Measurements from ENCODE around the gene TENT4A.

TENT4A gene

DNA sequence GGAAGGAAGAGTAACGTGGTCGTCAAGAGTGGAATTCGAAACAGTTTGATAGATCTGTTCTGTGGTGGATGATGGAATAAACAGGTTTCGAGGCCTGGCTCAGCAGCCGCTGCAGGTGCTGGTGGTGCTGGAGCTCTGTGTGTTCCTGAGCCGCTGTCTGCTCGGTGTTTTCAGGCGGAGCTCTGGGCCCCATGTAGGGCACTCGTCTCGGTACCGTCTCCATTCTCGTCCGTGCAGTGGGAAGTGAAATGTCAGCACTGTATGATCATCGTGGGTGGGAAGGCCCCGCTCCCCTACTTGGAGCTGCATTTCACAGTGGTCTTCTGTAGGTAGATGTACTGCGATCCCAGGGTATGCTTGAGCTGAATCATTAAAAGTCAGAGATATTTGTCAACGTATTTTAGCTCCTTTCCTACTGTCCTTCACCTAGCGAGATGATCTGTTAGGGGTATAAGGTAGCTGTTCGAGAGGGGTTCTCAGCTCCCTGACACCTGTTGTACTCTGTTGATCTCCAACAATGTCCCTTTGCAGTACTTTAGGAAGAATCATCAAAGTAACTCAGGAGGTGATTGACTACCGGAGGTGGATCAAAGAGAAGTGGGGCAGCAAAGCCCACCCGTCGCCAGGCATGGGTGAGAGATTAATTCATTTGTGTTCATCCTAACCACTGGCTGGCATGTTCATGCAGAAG lies 35.9 kb downstream of the TENT4A start:
- Histone ChIP-seq H2AFZ (ENCODE audit: low read depth, low read length) (no peak overlapping the region), H3K79me2 (ENCODE audit: low read length) (peaks cover 39% of the 10 kb centered on the region), H3K4me1 (ENCODE audit: low read length) (peaks cover 3% of the 10 kb centered on the region; the same call in 1 of the 2 replicates), H3K27ac (ENCODE audit: low read length) (no peak overlapping the region), H3K9ac (ENCODE audit: low read length) (no peak overlapping the region), H4K20me1 (ENCODE audit: insufficient read depth, low read length) (peaks cover 28% of the 10 kb centered on the region), H3K9me3 (ENCODE audit: insufficient read depth, low read length) (no peaks in the 10 kb centered on the region), H3K4me2 (ENCODE audit: low read length) (no peak overlapping the region), H3K36me3 (replicated peaks; ENCODE audit: low read depth, low read length) (peaks cover 43% of the 10 kb centered on the region), H3K27me3 (ENCODE audit: low read depth, low read length) (no peaks in the 10 kb centered on the region), H3K4me3 (ENCODE audit: low read length) (no peak overlapping the region)
- TF ChIP-seq, protein P1, sequence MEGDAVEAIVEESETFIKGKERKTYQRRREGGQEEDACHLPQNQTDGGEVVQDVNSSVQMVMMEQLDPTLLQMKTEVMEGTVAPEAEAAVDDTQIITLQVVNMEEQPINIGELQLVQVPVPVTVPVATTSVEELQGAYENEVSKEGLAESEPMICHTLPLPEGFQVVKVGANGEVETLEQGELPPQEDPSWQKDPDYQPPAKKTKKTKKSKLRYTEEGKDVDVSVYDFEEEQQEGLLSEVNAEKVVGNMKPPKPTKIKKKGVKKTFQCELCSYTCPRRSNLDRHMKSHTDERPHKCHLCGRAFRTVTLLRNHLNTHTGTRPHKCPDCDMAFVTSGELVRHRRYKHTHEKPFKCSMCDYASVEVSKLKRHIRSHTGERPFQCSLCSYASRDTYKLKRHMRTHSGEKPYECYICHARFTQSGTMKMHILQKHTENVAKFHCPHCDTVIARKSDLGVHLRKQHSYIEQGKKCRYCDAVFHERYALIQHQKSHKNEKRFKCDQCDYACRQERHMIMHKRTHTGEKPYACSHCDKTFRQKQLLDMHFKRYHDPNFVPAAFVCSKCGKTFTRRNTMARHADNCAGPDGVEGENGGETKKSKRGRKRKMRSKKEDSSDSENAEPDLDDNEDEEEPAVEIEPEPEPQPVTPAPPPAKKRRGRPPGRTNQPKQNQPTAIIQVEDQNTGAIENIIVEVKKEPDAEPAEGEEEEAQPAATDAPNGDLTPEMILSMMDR (IDR thresholded peaks at IDR 0.05; ENCODE audit: low read depth, low read length) = no peak
- no peak for TF ChIP-seq EZH2phosphoT487 (IDR thresholded peaks at IDR 0.05; ENCODE audit: low read depth)

DNA sequence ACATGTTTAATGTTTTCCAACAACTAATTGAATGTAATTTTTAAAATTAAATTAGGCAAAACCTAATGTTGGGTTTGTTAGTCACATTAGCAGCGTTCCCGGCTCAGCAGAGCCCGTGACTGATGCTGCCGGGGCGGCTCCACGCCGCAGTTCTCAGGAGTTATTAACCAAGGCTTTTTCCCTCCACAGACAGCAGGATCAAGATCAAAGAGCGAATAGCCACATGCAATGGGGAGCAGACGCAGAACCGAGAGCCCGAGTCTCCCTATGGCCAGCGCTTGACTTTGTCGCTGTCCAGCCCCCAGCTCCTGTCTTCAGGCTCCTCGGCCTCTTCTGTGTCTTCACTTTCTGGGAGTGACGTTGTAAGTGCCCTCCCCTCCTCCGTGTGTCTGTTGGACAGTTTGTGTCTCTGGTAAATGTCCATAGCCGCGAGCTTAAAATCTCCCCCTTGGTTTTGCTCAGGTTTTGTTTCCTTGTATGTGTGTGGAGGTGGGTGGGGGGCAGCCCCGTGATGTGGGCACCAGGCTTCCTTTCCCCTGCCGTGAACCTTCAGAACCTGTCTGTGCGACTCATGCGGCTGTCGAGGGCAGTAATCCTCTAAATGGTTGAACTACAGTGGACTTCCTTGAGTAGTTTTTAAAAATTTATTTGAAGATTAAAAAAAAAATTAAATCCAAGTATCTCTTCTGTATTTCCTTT lies 37.1 kb downstream of the TENT4A start:
- H3K9me3 ChIP-seq (ENCODE audit: insufficient read depth, low read length) = no peaks in the 10 kb centered on the region
- no peak overlapping the region for H2AFZ ChIP-seq (ENCODE audit: low read depth, low read length)
- H3K36me3 ChIP-seq (replicated peaks; ENCODE audit: low read depth, low read length) = peaks cover 42% of the 10 kb centered on the region
- no peak overlapping the region for H3K4me3 ChIP-seq (ENCODE audit: low read length)
- H3K4me2 ChIP-seq (ENCODE audit: low read length) = no peak overlapping the region
- no peak overlapping the region for H3K9ac ChIP-seq (ENCODE audit: low read length)
- no peak for TF ChIP-seq EZH2phosphoT487 (IDR thresholded peaks at IDR 0.05; ENCODE audit: low read depth)
- TF ChIP-seq, protein P1 (IDR thresholded peaks at IDR 0.05; ENCODE audit: low read depth, low read length) = no peak
- H4K20me1 ChIP-seq (ENCODE audit: insufficient read depth, low read length) = peaks cover 26% of the 10 kb centered on the region; the same call in 1 of the 2 replicates
- no peak overlapping the region for H3K27ac ChIP-seq (ENCODE audit: low read length)
- H3K79me2 ChIP-seq (ENCODE audit: low read length) = peaks cover 39% of the 10 kb centered on the region
- no peaks in the 10 kb centered on the region for H3K27me3 ChIP-seq (ENCODE audit: low read depth, low read length)
- peaks cover 3% of the 10 kb centered on the region; the same call in 1 of the 2 replicates for H3K4me1 ChIP-seq (ENCODE audit: low read length)

- peaks cover 22% of the 10 kb centered on the region; the same call in 1 of the 2 replicates for H4K20me1 ChIP-seq (ENCODE audit: insufficient read depth, low read length)
- no peak overlapping the region for H2AFZ ChIP-seq (ENCODE audit: low read depth, low read length)
- H3K4me3 ChIP-seq (ENCODE audit: low read length) = no peak overlapping the region
- H3K36me3 ChIP-seq (replicated peaks; ENCODE audit: low read depth, low read length) = peaks cover 44% of the 10 kb centered on the region
- H3K9ac ChIP-seq (ENCODE audit: low read length) = no peak overlapping the region
- H3K9me3 ChIP-seq (ENCODE audit: insufficient read depth, low read length) = no peaks in the 10 kb centered on the region
- no peak for TF ChIP-seq EZH2phosphoT487 (IDR thresholded peaks at IDR 0.05; ENCODE audit: low read depth)
- TF ChIP-seq, protein P1 (IDR thresholded peaks at IDR 0.05; ENCODE audit: low read depth, low read length) = no peak
- no peaks in the 10 kb centered on the region for H3K27me3 ChIP-seq (ENCODE audit: low read depth, low read length)
- H3K27ac ChIP-seq (ENCODE audit: low read length) = no peak overlapping the region
- H3K4me1 ChIP-seq (ENCODE audit: low read length) = no peaks in the 10 kb centered on the region
- no peak overlapping the region for H3K4me2 ChIP-seq (ENCODE audit: low read length)
- H3K79me2 ChIP-seq (ENCODE audit: low read length) = peaks cover 31% of the 10 kb centered on the region
Observed at GRCh38 chr5:6750951-6751685, 37.9 kb downstream of the TENT4A start.

DNA sequence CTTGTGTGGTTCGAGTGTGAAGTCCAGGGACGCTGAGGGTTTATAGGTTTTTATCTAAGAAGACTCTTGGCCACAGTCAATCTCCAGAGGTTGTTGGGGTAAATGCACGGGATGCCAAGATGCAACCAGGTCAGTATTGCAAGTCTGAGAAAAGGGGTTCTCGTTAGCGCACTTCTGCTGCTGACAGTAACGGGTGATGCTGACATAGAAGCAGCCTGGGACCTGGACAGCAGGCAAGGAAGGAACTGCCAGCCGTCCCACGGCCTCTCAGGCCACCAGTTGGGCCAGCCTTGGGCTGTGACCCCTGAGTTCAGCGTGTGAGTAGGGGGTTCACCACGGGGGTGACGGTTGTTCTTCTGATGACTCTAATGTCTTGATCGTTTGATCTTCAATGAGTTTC lies 39.0 kb downstream of the TENT4A start:
- H3K4me2 ChIP-seq (ENCODE audit: low read length) = no peak overlapping the region
- H3K9ac ChIP-seq (ENCODE audit: low read length) = no peak overlapping the region
- peaks cover 23% of the 10 kb centered on the region for H3K79me2 ChIP-seq (ENCODE audit: low read length)
- no peak overlapping the region for H3K27ac ChIP-seq (ENCODE audit: low read length)
- H3K27me3 ChIP-seq (ENCODE audit: low read depth, low read length) = no peaks in the 10 kb centered on the region
- H2AFZ ChIP-seq (ENCODE audit: low read depth, low read length) = no peak overlapping the region
- H3K4me1 ChIP-seq (ENCODE audit: low read length) = no peaks in the 10 kb centered on the region
- peaks cover 43% of the 10 kb centered on the region for H3K36me3 ChIP-seq (replicated peaks; ENCODE audit: low read depth, low read length)
- no peak for TF ChIP-seq EZH2phosphoT487 (IDR thresholded peaks at IDR 0.05; ENCODE audit: low read depth)
- TF ChIP-seq, protein P1 (IDR thresholded peaks at IDR 0.05; ENCODE audit: low read depth, low read length) = no peak
- H3K9me3 ChIP-seq (ENCODE audit: insufficient read depth, low read length) = no peaks in the 10 kb centered on the region
- H3K4me3 ChIP-seq (ENCODE audit: low read length) = no peak overlapping the region
- H4K20me1 ChIP-seq (ENCODE audit: insufficient read depth, low read length) = peaks cover 19% of the 10 kb centered on the region; the same call in 1 of the 2 replicates
